ENCODE data around the gene UNC93B1.
"Not testable (repeated sequence)": the region's sequence is repeated elsewhere in the genome, so short reads cannot be mapped to it uniquely, and the experiment has no call there.

- not testable (repeated sequence) for TF ChIP-seq CTCF (IDR thresholded peaks at IDR 0.05); POLR2AphosphoS5 (IDR thresholded peaks at IDR 0.05); POLR2A (IDR thresholded peaks at IDR 0.05; ENCODE audit: low read depth); EP300 (IDR thresholded peaks at IDR 0.05)
These were observed 40.7 kb downstream of the UNC93B1 start for GRCh38 chr11:67963217-67963616.

All from esophagus muscularis mucosa (tissue), 4 donors.